ENCODE results near the gene TUBB2B.
A peak's percentile ranks its signal among the peaks of the same experiment; 100 is the strongest.

Gene TUBB2B

DNA sequence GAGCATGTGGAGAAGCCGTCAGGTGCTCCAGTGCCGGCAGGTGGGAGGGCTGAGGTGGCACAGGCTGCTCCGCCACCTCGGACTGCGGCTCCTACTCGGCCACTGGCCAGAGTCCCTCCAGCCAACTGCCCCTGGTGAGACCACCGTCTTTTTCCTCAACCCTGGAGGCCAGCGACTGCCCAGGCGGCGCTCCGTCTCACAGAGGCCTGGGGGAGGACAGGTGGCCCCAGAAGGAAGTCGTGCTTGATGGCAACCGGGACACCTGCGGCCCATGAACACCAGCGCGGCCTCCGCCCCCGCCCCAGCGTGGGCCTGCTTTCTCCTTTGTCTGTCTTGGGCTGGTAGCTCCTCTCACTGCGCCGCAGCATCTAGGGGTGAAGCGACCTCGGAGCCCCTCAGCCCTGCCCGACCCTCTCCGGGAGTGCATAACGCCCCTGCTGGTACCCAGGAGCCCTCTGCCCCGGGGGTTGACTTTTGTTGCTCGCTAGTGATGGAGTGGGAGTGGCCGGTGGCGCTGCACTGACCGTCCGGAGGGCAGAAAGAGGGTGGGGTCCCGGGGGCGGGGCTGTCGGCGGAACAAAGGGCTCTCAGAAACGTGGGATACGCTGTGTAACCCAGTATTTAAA, 706 bp upstream of the TUBB2B start:
- Histone ChIP-seq H3K23ac (ENCODE audit: low read length in 2 of 2) (peak overlapping the region in 1 of 2 experiments; percentile 97), H3K14ac (ENCODE audit: low read length in 2 of 2) (peak overlapping the region in 1 of 2 experiments; percentile 66), H3K27me3 (ENCODE audit: control insufficient read depth in 1 of 2, insufficient read depth in 1 of 2, low read length in 2 of 2) (peaks cover 43 to 86% of the 10 kb centered on the region in 2 experiments), H3K79me1 (replicated peaks; ENCODE audit: low read length, poor library complexity, severe bottlenecking) (peaks cover 6% of the 10 kb centered on the region), H3K4ac (ENCODE audit: low read depth in 1 of 2, low read length in 2 of 2) (peak overlapping the region in 1 of 2 experiments; percentile 4), H2AK5ac (ENCODE audit: low read length, severe bottlenecking) (no peak overlapping the region), H3K4me1 (ENCODE audit: control insufficient read depth, insufficient read depth, low read depth, low read length) (peaks cover 34% of the 10 kb centered on the region), H3K36me3 (ENCODE audit: control insufficient read depth in 1 of 2, insufficient read depth in 2 of 2, low read depth in 1 of 2, low read length in 2 of 2) (no peaks in the 10 kb centered on the region), H2BK5ac (ENCODE audit: low read depth, low read length, poor library complexity, severe bottlenecking) (no peak overlapping the region), H4K8ac (ENCODE audit: low read length) (no peak overlapping the region), H4K91ac (ENCODE audit: low read length) (no peak overlapping the region), H3K9ac (ENCODE audit: low read length) (no peak overlapping the region), H3K9me3 (ENCODE audit: control insufficient read depth, low read length) (no peaks in the 10 kb centered on the region), H2AFZ (ENCODE audit: low read depth, low read length) (no peak overlapping the region), H2BK15ac (ENCODE audit: low read depth, poor library complexity, severe bottlenecking) (no peak overlapping the region), H3K27ac (ENCODE audit: low read length, poor library complexity, severe bottlenecking) (no peak overlapping the region), H2BK12ac (ENCODE audit: low read length in 2 of 2) (no peak overlapping the region), H3K18ac (ENCODE audit: low read depth in 1 of 2, low read length in 2 of 2) (peak overlapping the region in 1 of 2 experiments; percentile 35), H3K4me2 (ENCODE audit: low read length, poor library complexity, severe bottlenecking) (peak overlapping the region; percentile 98), H2BK120ac (ENCODE audit: low read depth, low read length) (no peak overlapping the region), H3K4me3 (ENCODE audit: insufficient read depth in 1 of 2, low read depth in 1 of 2, low read length in 2 of 2) (peak overlapping the region in 1 of 2 experiments; percentile 59)
- DNase-seq, result no peak
- under 1% methylated on average over 31 of the region's 38 CpGs for WGBS

DNA sequence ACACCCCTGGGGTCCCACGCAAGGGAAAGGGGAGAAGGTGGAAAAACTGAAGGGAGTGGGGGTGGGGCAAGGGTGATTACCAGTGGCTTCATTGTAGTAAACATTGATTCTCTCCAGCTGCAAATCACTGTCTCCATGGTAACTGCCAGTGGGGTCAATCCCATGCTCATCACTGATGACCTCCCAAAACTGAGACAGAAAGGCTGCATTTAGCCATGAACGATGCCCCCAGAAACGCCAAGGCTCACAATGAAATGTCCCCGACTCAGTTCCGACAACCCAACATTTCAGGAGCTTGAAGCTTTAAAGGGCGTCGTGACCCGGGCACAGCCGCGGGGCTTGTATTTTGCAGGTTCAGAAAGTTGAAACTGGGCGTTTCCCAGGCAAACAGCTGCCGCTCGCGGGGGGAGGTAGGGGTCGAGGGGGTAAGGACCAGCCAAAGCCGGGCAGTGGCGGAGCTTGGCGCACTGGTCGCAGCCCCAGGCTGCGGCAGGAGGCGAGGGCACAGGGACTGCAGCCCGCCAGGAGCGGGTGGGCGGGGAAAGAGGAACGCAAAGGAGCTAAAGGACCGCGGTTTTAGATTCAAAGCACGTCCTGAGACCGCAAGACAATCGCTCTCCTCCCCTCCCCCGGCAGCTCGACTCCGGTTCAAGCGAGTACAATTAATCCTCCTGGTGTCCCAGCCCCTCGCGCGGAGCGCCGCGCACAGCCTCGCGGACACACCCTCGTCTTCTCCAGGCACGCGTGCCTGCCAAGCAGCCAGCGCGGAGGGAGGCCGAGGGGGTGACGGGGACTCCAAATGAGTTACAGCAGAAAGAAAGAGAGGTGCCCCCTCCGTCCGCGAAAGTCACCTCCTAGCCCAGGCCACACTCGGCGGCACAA, 731 bp downstream of the TUBB2B start:
- Histone ChIP-seq H3K9me3 (ENCODE audit: control insufficient read depth, low read length) (no peaks in the 10 kb centered on the region), H3K4me1 (ENCODE audit: control insufficient read depth, insufficient read depth, low read depth, low read length) (peaks cover 34% of the 10 kb centered on the region), H3K14ac (ENCODE audit: low read length in 2 of 2) (no peak overlapping the region), H3K79me1 (replicated peaks; ENCODE audit: low read length, poor library complexity, severe bottlenecking) (peaks cover 6% of the 10 kb centered on the region), H3K4ac (ENCODE audit: low read depth in 1 of 2, low read length in 2 of 2) (no peak overlapping the region), H2AFZ (ENCODE audit: low read depth, low read length) (peak overlapping the region; percentile 67), H2BK120ac (ENCODE audit: low read depth, low read length) (no peak overlapping the region), H3K9ac (ENCODE audit: low read length) (peak overlapping the region; percentile 43), H2AK5ac (ENCODE audit: low read length, severe bottlenecking) (no peak overlapping the region), H3K4me2 (ENCODE audit: low read length, poor library complexity, severe bottlenecking) (peak overlapping the region; percentile 98), H3K36me3 (ENCODE audit: control insufficient read depth in 1 of 2, insufficient read depth in 2 of 2, low read depth in 1 of 2, low read length in 2 of 2) (no peaks in the 10 kb centered on the region), H3K27ac (ENCODE audit: low read length, poor library complexity, severe bottlenecking) (no peak overlapping the region), H4K8ac (ENCODE audit: low read length) (no peak overlapping the region), H4K91ac (ENCODE audit: low read length) (no peak overlapping the region), H3K23ac (ENCODE audit: low read length in 2 of 2) (peak overlapping the region in 1 of 2 experiments; percentile 93), H2BK12ac (ENCODE audit: low read length in 2 of 2) (peak overlapping the region in 1 of 2 experiments; percentile 7), H2BK5ac (ENCODE audit: low read depth, low read length, poor library complexity, severe bottlenecking) (no peak overlapping the region), H2BK15ac (ENCODE audit: low read depth, poor library complexity, severe bottlenecking) (no peak overlapping the region), H3K4me3 (ENCODE audit: insufficient read depth in 1 of 2, low read depth in 1 of 2, low read length in 2 of 2) (peak overlapping the region; percentile 59 to 70), H3K18ac (ENCODE audit: low read depth in 1 of 2, low read length in 2 of 2) (peak overlapping the region; percentile 11 to 92), H3K27me3 (ENCODE audit: control insufficient read depth in 1 of 2, insufficient read depth in 1 of 2, low read length in 2 of 2) (peaks cover 43 to 81% of the 10 kb centered on the region in 2 experiments)
- DNase-seq, result peak; percentile 52
- WGBS, result 3% methylated on average over 44 of the region's 54 CpGs

DNA sequence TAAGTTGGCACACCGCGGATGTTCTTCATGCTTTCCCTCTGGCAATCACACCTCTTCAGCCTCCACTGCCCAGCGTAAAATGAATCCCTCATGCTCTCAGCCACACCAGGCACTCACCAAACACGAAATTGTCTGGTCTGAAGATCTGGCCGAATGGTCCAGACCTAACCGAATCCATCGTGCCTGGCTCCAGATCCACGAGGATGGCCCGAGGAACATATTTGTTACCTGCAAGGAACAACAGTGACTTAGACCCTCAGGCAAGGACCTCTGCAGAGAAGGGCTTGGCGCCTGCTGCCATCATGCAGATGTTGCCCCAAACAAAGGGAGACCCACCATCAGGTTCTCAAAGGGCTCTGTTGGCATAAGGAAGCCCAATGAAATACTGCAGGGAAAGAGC, 1.4 kb downstream of the TUBB2B start:
- Histone ChIP-seq H3K4me1 (ENCODE audit: control insufficient read depth, insufficient read depth, low read depth, low read length) (peaks cover 34% of the 10 kb centered on the region), H3K79me1 (replicated peaks; ENCODE audit: low read length, poor library complexity, severe bottlenecking) (peaks cover 6% of the 10 kb centered on the region), H3K27ac (ENCODE audit: low read length, poor library complexity, severe bottlenecking) (no peak overlapping the region), H3K9ac (ENCODE audit: low read length) (no peak overlapping the region), H3K23ac (ENCODE audit: low read length in 2 of 2) (no peak overlapping the region), H3K18ac (ENCODE audit: low read depth in 1 of 2, low read length in 2 of 2) (no peak overlapping the region), H3K27me3 (ENCODE audit: control insufficient read depth in 1 of 2, insufficient read depth in 1 of 2, low read length in 2 of 2) (peaks cover 43 to 81% of the 10 kb centered on the region in 2 experiments), H3K9me3 (ENCODE audit: control insufficient read depth, low read length) (no peaks in the 10 kb centered on the region), H3K4me2 (ENCODE audit: low read length, poor library complexity, severe bottlenecking) (no peak overlapping the region), H4K8ac (ENCODE audit: low read length) (no peak overlapping the region), H2BK12ac (ENCODE audit: low read length in 2 of 2) (no peak overlapping the region), H3K36me3 (ENCODE audit: control insufficient read depth in 1 of 2, insufficient read depth in 2 of 2, low read depth in 1 of 2, low read length in 2 of 2) (no peaks in the 10 kb centered on the region), H4K91ac (ENCODE audit: low read length) (no peak overlapping the region), H2AK5ac (ENCODE audit: low read length, severe bottlenecking) (no peak overlapping the region), H3K4me3 (ENCODE audit: insufficient read depth in 1 of 2, low read depth in 1 of 2, low read length in 2 of 2) (no peak overlapping the region), H3K14ac (ENCODE audit: low read length in 2 of 2) (no peak overlapping the region), H2AFZ (ENCODE audit: low read depth, low read length) (no peak overlapping the region), H3K4ac (ENCODE audit: low read depth in 1 of 2, low read length in 2 of 2) (no peak overlapping the region), H2BK15ac (ENCODE audit: low read depth, poor library complexity, severe bottlenecking) (no peak overlapping the region), H2BK120ac (ENCODE audit: low read depth, low read length) (no peak overlapping the region), H2BK5ac (ENCODE audit: low read depth, low read length, poor library complexity, severe bottlenecking) (no peak overlapping the region)
- no peak for DNase-seq
- WGBS, result 78% methylated on average over 10 of the region's 10 CpGs

DNA sequence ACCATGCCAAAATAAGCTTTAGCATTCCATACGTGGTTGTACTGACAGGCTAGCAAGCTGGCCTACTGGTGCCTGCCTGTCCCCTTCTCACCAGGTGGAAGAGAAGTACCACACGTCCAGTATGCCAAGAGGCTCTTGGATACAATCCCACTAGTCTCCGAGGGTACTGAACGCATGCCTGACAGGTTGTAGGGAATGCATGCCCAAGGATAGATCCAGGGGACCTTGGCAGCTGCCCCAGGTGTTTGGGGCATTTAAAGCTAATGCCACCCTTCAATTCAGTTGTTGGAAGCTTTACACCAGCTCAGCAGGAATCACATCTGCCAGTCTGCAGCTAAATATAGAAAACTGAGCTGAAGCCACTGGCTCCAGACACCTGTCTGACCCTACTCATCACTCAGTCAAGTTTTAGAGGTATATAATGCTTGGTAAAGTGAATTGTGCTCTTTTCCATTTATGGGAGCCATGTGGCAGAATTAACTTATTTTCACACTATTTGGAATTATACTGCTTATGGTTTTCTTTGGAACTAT, 4.9 kb downstream of the TUBB2B start:
- Histone ChIP-seq H3K4me1 (ENCODE audit: control insufficient read depth, insufficient read depth, low read depth, low read length) (peaks cover 11% of the 10 kb centered on the region), H2AFZ (ENCODE audit: low read depth, low read length) (no peak overlapping the region), H3K14ac (ENCODE audit: low read length in 2 of 2) (no peak overlapping the region), H4K8ac (ENCODE audit: low read length) (no peak overlapping the region), H3K27ac (ENCODE audit: low read length, poor library complexity, severe bottlenecking) (no peak overlapping the region), H2BK5ac (ENCODE audit: low read depth, low read length, poor library complexity, severe bottlenecking) (no peak overlapping the region), H3K9ac (ENCODE audit: low read length) (no peak overlapping the region), H3K4ac (ENCODE audit: low read depth in 1 of 2, low read length in 2 of 2) (no peak overlapping the region), H3K79me1 (replicated peaks; ENCODE audit: low read length, poor library complexity, severe bottlenecking) (no peaks in the 10 kb centered on the region), H2BK15ac (ENCODE audit: low read depth, poor library complexity, severe bottlenecking) (no peak overlapping the region), H3K4me3 (ENCODE audit: insufficient read depth in 1 of 2, low read depth in 1 of 2, low read length in 2 of 2) (no peak overlapping the region), H3K27me3 (ENCODE audit: control insufficient read depth in 1 of 2, insufficient read depth in 1 of 2, low read length in 2 of 2) (peaks cover 27 to 78% of the 10 kb centered on the region in 2 experiments), H3K9me3 (ENCODE audit: control insufficient read depth, low read length) (no peaks in the 10 kb centered on the region), H3K36me3 (ENCODE audit: control insufficient read depth in 1 of 2, insufficient read depth in 2 of 2, low read depth in 1 of 2, low read length in 2 of 2) (no peaks in the 10 kb centered on the region), H3K18ac (ENCODE audit: low read depth in 1 of 2, low read length in 2 of 2) (no peak overlapping the region), H2BK120ac (ENCODE audit: low read depth, low read length) (no peak overlapping the region), H3K23ac (ENCODE audit: low read length in 2 of 2) (no peak overlapping the region), H2BK12ac (ENCODE audit: low read length in 2 of 2) (no peak overlapping the region), H4K91ac (ENCODE audit: low read length) (no peak overlapping the region), H3K4me2 (ENCODE audit: low read length, poor library complexity, severe bottlenecking) (no peak overlapping the region), H2AK5ac (ENCODE audit: low read length, severe bottlenecking) (no peak overlapping the region)
- DNase-seq, result no peak
- WGBS, result 92% methylated on average over 4 of the region's 4 CpGs

Measured in mesenchymal stem cell (in vitro differentiated cells and primary cell).